Caco-2 (cell line): Measurements from ENCODE around the gene ANKLE1. TPM values are rescaled to one million over a fixed set of nuclear protein-coding genes. Genes with fewer than 3 reads are reported as not detected.

Source experiments
- BruUV-seq: library from RNA; stranded (reverse); fragments of 400-500 nt; replicated peaks from 2 replicates; lab custom pipeline; 2021; lab: Mats Ljungman, UMichigan
- CTCF ChIA-PET: fragments of 300-600 bp; sonication (Branson Sonifier 250); formaldehyde crosslinking; loops from one replicate; lab custom pipeline; 2022; ENCODE audit warnings: antibody characterized with exemption; lab: Charles Lee
- POLR2A ChIA-PET: fragments of 300-600 bp; sonication (Branson Sonifier 250); formaldehyde crosslinking; loops from one replicate; lab custom pipeline; 2022; ENCODE audit warnings: antibody characterized with exemption; lab: Charles Lee
- DNase-seq, 2 experiments: peaks; one replicate each; pipeline versions ENCODE4 v3.0.0 to v3.0.0-alpha.2; 2020 to 2022
- H3K27me3 ChIP-seq: replicated peaks from 2 replicates; pipeline ENCODE4 v1.6.0; 2011; ENCODE audit warnings: low read length; ENCODE audit not compliant: control insufficient read depth, insufficient read depth
- H3K36me3 ChIP-seq: 2 replicates; pipeline ENCODE4 v1.5.1; 2011; ENCODE audit warnings: low read length; ENCODE audit not compliant: control insufficient read depth, insufficient read depth
- H3K4me1 ChIP-seq: fragments of 250-450 bp; sonication (Bioruptor Pico); 2 replicates; pipeline ENCODE4 v1.5.1; 2020; ENCODE audit warnings: mild to moderate bottlenecking
- H3K4me3 ChIP-seq: 2 replicates; pipeline ENCODE4 v1.5.1; 2011; ENCODE audit warnings: low read depth, mild to moderate bottlenecking, control low read depth, low read length
- H3K9me3 ChIP-seq: fragments of 250-450 bp; sonication (Bioruptor Pico); 2 replicates; pipeline ENCODE4 v1.5.1; 2020; ENCODE audit warnings: mild to moderate bottlenecking, moderate library complexity
- H3K27ac Mint-ChIP-seq: one replicate; pipeline ENCODE4 v1.8.0; 2022; ENCODE audit warnings: mixed read lengths; ENCODE audit not compliant: unreplicated experiment
- H3K27me3 Mint-ChIP-seq: one replicate; pipeline ENCODE4 v1.8.0; 2022; ENCODE audit warnings: mixed read lengths; ENCODE audit not compliant: insufficient read depth, unreplicated experiment
- H3K36me3 Mint-ChIP-seq: one replicate; pipeline ENCODE4 v1.8.0; 2022; ENCODE audit warnings: mild to moderate bottlenecking, mixed read lengths; ENCODE audit not compliant: insufficient read depth, unreplicated experiment
- H3K4me1 Mint-ChIP-seq: one replicate; pipeline ENCODE4 v1.8.0; 2022; ENCODE audit warnings: low read depth, mixed read lengths; ENCODE audit not compliant: unreplicated experiment
- H3K4me3 Mint-ChIP-seq: one replicate; pipeline ENCODE4 v1.8.0; 2022; ENCODE audit warnings: mild to moderate bottlenecking, moderate library complexity, mixed read lengths; ENCODE audit not compliant: unreplicated experiment
- H3K9me3 Mint-ChIP-seq: one replicate; pipeline ENCODE4 v1.8.0; 2022; ENCODE audit warnings: mixed read lengths; ENCODE audit not compliant: unreplicated experiment
- CTCF ChIP-seq, 2 experiments: fragments of 200-600 bp in 1 of 2; IDR thresholded peaks; 1 replicate in 1 of 2; 2 replicates in 1 of 2; pipeline versions ENCODE4 v1.5.1 to v1.8.0; 2011 to 2022; ENCODE audit warnings: antibody characterized with exemption in 1 of 2, control low read depth in 1 of 2, inconsistent platforms in 1 of 2, low read depth in 1 of 2, low read length in 1 of 2, mild to moderate bottlenecking in 1 of 2, moderate library complexity in 1 of 2; ENCODE audit not compliant: insufficient read depth in 1 of 2, severe bottlenecking in 1 of 2, unreplicated experiment in 1 of 2
- intact Hi-C: fragments of 100-400 bp; cut with micrococcal nuclease; formaldehyde crosslinking; loops from one replicate; pipeline ENCODE4 v1.10.0; 2022; ENCODE audit not compliant: unreplicated experiment
- total RNA-seq: library from RNA; stranded (reverse); gene quantifications from 2 replicates; pipeline ENCODE4 v1.2.3, GENCODE V29; 2022

The ANKLE1 gene
- total RNA-seq, 1 experiment from 2014 or later: 14.3 TPM

GRCh38 chr19:17240826-17241399, 40.8 kb upstream of the ANKLE1 start:
- Mint-ChIP-seq H3K36me3 (peaks cover 72% of the 10 kb centered on the region), H3K27me3 (no peaks in the 10 kb centered on the region), H3K9me3 (no peaks in the 10 kb centered on the region), H3K27ac (peak overlapping the region; percentile 61), H3K4me3 (peak overlapping the region; percentile 58), H3K4me1 (peaks cover 20% of the 10 kb centered on the region)
- CTCF ChIA-PET: interaction anchor here (0.6 to 0.8 kb wide), 2 partner anchors 26 to 52 kb away, joined by 3 read pairs; partner anchors contain the start of gene BABAM1
- no peak for DNase-seq
- POLR2A ChIA-PET: interaction anchor here (0.8 to 1.2 kb wide), 2 partner anchors 14 to 26 kb away, joined by 3 to 5 read pairs; partner anchors contain the start of genes OCEL1 and USE1
- H3K4me1 ChIP-seq: peaks cover 39% of the 10 kb centered on the region
- no peak for TF ChIP-seq CTCF (IDR thresholded peaks at IDR 0.05; ENCODE audit: insufficient read depth in 1 of 2, low read depth in 1 of 2, low read length in 1 of 2, severe bottlenecking in 1 of 2, unreplicated experiment in 1 of 2)
- intact Hi-C loops: no loop called here
- H3K4me3 ChIP-seq: no peak overlapping the region
- H3K27me3 ChIP-seq: no peaks in the 10 kb centered on the region
- peaks cover 2% of the 10 kb centered on the region for H3K36me3 ChIP-seq
- H3K9me3 ChIP-seq: no peaks in the 10 kb centered on the region
- no TSS peak for BruUV-seq

DNA sequence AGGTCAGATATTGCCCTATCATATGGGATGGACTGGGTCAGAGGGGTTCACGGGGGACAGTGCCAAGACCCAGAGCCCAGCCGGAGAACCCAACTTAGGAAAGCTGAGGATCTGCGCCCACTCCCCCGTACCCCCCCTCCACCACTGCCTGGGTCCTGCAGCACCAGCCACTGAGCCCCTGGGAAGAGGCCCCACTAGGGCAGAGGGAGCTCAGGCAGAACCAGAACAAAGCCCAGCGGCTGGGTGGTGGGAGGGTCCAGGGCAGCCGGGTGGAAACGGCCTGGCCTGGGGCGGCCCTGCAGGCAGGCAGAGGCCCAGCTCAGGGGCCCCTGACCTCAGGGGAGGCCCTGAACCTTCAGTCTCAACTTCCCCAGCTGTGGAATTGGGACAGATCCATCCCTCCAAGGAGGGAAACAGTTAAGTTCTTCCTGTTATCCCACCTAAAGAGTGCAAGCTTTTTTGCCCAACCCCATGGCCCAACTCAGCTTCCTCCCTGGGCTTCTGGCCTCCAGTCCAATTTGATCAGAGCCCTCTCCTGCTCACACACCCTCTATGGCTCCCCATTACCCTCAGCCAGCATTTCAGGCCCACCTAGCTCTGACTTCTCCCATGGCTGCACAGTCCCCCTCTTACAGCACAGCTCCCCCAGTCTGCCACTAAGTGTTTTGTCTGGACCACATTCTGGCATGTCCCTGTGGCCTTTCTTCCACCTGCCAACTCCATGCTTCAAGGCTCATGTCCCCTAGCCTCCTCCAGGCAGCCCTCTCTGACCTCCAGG, 39.1 kb upstream of the ANKLE1 start:
- no peaks in the 10 kb centered on the region for H3K9me3 Mint-ChIP-seq
- peaks cover 29% of the 10 kb centered on the region for H3K4me1 Mint-ChIP-seq
- peak overlapping the region; percentile 78; the same call in 1 of the 2 replicates for H3K4me3 ChIP-seq
- H3K36me3 ChIP-seq: peaks cover 2% of the 10 kb centered on the region; the same call in 1 of the 2 replicates
- BruUV-seq: no TSS peak
- POLR2A ChIA-PET: interaction anchor here (0.6 to 1.9 kb wide), 3 partner anchors 15 to 167 kb away, joined by 3 to 5 read pairs (median 3); partner anchors contain the start of gene OCEL1
- intact Hi-C loops: no loop called here
- DNase-seq: no peak
- H3K4me3 Mint-ChIP-seq: peak overlapping the region; percentile 94
- H3K9me3 ChIP-seq: no peaks in the 10 kb centered on the region
- H3K27me3 Mint-ChIP-seq: no peaks in the 10 kb centered on the region
- peaks cover 50% of the 10 kb centered on the region for H3K4me1 ChIP-seq
- no peak for TF ChIP-seq CTCF (IDR thresholded peaks at IDR 0.05; ENCODE audit: insufficient read depth in 1 of 2, low read depth in 1 of 2, low read length in 1 of 2, severe bottlenecking in 1 of 2, unreplicated experiment in 1 of 2)
- H3K36me3 Mint-ChIP-seq: peaks cover 69% of the 10 kb centered on the region
- H3K27me3 ChIP-seq: no peaks in the 10 kb centered on the region
- CTCF ChIA-PET: interaction anchor here (1.1 kb wide), 1 partner anchor 15 kb away, joined by 3 read pairs; no protein-coding TSS in a partner anchor
- peak overlapping the region; percentile 66 for H3K27ac Mint-ChIP-seq

DNA sequence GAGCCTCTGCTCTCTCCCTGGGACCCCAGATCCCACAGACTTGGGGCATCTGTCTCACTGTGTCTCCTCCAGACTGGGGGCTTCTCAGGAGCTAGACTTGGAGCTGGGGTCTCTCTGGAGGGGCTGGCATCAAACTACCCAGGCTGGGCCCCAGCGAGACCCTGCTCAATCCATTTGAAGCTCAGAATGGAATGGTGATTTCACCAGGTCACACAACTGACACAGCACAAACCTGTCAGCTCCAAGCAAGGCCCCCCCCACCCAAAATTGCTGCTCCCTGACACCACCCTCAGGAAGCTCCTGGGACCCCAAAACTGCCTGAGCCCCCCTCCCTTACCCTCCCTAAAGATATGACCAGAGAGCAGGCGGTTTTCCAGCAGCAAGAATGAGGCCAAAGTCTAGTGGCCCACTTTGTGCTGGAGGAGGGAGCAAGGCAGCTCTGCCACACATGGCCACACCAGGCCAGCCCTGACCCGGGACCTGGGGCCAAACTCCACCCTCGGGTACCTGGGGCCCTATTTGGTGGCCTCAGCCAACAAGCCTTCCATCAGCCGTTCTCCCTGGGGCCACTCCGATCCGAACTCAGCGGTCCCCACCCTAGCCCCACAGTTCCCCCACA, 38.4 kb upstream of the ANKLE1 start:
- Mint-ChIP-seq H3K36me3 (peaks cover 65% of the 10 kb centered on the region), H3K27me3 (no peaks in the 10 kb centered on the region), H3K4me1 (peaks cover 30% of the 10 kb centered on the region), H3K4me3 (peak overlapping the region; percentile 94), H3K9me3 (no peaks in the 10 kb centered on the region), H3K27ac (peak overlapping the region; percentile 87)
- Histone ChIP-seq H3K4me1 (peaks cover 57% of the 10 kb centered on the region), H3K36me3 (no peaks in the 10 kb centered on the region; the same call in 1 of the 2 replicates), H3K9me3 (no peaks in the 10 kb centered on the region), H3K27me3 (no peaks in the 10 kb centered on the region), H3K4me3 (peak overlapping the region; percentile 78)
- BruUV-seq: no TSS peak
- CTCF ChIA-PET: interaction anchor here (1.1 kb wide), 1 partner anchor 16 kb away, joined by 3 read pairs; no protein-coding TSS in a partner anchor
- POLR2A ChIA-PET: interaction anchor here (1.2 to 1.9 kb wide), 2 partner anchors 16 to 17 kb away, joined by 3 to 5 read pairs; partner anchors contain the start of gene OCEL1
- no peak for TF ChIP-seq CTCF (IDR thresholded peaks at IDR 0.05; ENCODE audit: insufficient read depth in 1 of 2, low read depth in 1 of 2, low read length in 1 of 2, severe bottlenecking in 1 of 2, unreplicated experiment in 1 of 2)
- intact Hi-C loops: no loop called here
- DNase-seq: peak in 1 of 2 experiments; percentile 51
